ENCODE data around the gene SDCBP2.

DNA sequence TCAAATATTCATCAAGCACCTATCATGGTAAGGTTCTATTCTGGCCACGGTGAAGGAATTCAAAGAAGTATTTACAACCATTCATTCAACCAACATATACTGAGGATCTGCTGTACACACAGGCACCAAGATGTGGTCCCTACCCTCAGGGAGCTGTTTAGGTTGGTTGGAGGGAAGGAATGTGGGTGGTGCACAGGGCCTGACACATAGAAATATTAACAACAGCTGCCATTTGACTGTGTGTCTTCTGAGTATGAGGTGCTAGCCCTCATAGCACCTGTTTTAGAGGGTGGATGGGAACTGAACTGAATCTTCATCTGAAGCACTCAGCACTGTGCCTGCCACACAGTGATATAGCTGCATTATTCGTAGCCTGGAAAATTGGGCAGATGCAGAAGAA, 55.6 kb downstream of the SDCBP2 start:
- TF ChIP-seq POLR2A (IDR thresholded peaks at IDR 0.05; ENCODE audit: low read length), result no peak
- no peak for TF ChIP-seq GATA1 (IDR thresholded peaks at IDR 0.05; ENCODE audit: low read depth, low read length)
